Thymus (tissue), 11 donors: Measurements from ENCODE around the gene PCA3. TPM values are rescaled to one million over a fixed set of nuclear protein-coding genes. Genes with fewer than 3 reads are reported as not detected.

Source experiments
- DNase-seq, 9 donors: peaks; one replicate each; pipeline ENCODE4 v3.0.0-alpha.2; 2013; ENCODE audit warnings: low spot score in 9 of 9, low read depth in 6 of 9, missing footprints in 1 of 9
- H3K27ac ChIP-seq, 2 donors: one replicate each; pipeline ENCODE4 v1.5.1; 2013; ENCODE audit warnings: control low read depth in 1 of 2, low read depth in 1 of 2, low read length in 1 of 2, mild to moderate bottlenecking in 1 of 2, moderate library complexity in 1 of 2
- H3K27me3 ChIP-seq, 2 donors: one replicate each; pipeline ENCODE4 v1.5.1; 2013; ENCODE audit warnings: low read length in 1 of 2; ENCODE audit not compliant: control insufficient read depth in 2 of 2, insufficient read depth in 1 of 2
- H3K36me3 ChIP-seq, 2 donors: one replicate each; pipeline ENCODE4 v1.5.1; 2013; ENCODE audit warnings: low read length in 1 of 2, mild to moderate bottlenecking in 1 of 2, moderate library complexity in 1 of 2; ENCODE audit not compliant: control insufficient read depth in 2 of 2, insufficient read depth in 2 of 2
- H3K4me1 ChIP-seq, 2 donors: one replicate each; pipeline ENCODE4 v1.5.1; 2013; ENCODE audit warnings: low read length in 2 of 2; ENCODE audit not compliant: control insufficient read depth in 2 of 2, insufficient read depth in 2 of 2
- H3K4me3 ChIP-seq, 2 donors: one replicate each; pipeline ENCODE4 v1.5.1; 2013; ENCODE audit warnings: low read length in 2 of 2, control low read depth in 1 of 2, mild to moderate bottlenecking in 1 of 2
- H3K9me3 ChIP-seq, 2 donors: one replicate each; pipeline ENCODE4 v1.5.1; 2013; ENCODE audit warnings: low read length in 1 of 2, mild to moderate bottlenecking in 1 of 2; ENCODE audit not compliant: control insufficient read depth in 2 of 2, insufficient read depth in 1 of 2
- WGBS: extraction: QIAGEN DNeasy Blood & Tissue Kit; methylation state at CpG from one replicate; pipeline ENCODE4 v1.1.7; 2013; 5-methylcytosine and 5-hydroxymethylcytosine counted together
- polyA plus RNA-seq: library from polyadenylated mRNA; stranded (reverse); fragments of 200-250 nt; gene quantifications from one replicate; pipeline ENCODE4 v1.2.3, GENCODE V29; 2013
- total RNA-seq: library from RNA; stranded (reverse); fragments of 120-200 nt; gene quantifications from one replicate; pipeline ENCODE4 v1.2.4, GENCODE V29; 2013
- donor health status: healthy.

The PCA3 gene
- total and polyA plus RNA-seq, 2 donors, result 0.09 TPM

DNA sequence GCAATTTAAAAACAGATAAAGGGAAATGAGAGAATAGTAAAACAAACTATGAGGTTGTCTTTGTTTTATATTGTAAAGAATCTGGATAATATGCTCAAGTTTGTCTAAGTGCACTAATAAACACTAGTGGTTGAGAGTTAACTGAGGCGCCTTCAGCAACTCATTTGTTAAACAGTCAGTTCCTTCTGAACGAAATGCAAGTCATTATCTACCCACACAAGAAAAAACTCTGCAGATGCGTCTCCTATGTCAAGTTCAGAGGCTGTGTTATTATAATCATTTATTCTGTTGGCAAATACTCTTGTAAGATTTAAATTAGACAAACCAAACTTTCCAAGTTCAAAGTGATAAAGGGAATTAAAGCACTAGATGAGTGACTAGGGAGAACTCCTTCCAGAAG is 20.3 kb upstream of the PCA3 start:
- 10% methylated on average over 3 of the region's 3 CpGs for WGBS

DNA sequence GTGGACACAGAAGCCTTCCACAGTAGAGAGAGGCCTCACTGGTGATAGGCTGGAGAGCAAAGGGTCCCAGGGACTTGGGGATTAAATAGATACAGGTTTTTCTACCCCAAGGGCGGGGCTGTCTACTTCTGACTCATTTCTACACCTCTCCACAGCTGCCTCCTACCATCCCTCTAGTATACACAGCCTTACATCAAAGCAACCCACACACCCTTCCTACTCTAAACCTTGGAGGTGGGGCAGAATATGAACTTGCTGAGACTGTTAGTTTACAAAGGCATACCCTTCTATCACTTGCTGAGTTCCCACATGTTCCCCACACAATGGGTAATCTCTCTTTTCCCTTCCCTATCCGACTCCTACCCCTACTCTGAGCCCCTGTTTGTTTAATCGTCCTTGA is 19.9 kb upstream of the PCA3 start:
- Histone ChIP-seq H3K4me3 (no peak overlapping the region), H3K4me1 (no peaks in the 10 kb centered on the region), H3K9me3 (no peaks in the 10 kb centered on the region), H3K27ac (no peak overlapping the region), H3K36me3 (no peaks in the 10 kb centered on the region), H3K27me3 (no peaks in the 10 kb centered on the region)
- 88% methylated on average over 3 of the region's 3 CpGs for WGBS
- no peak for DNase-seq

More for the DNA sequence above, 20.3 kb upstream of the PCA3 start:
- H3K27ac ChIP-seq, result no peak overlapping the region
- H3K4me3 ChIP-seq, result no peak overlapping the region
- H3K27me3 ChIP-seq, result no peaks in the 10 kb centered on the region
- no peaks in the 10 kb centered on the region for H3K36me3 ChIP-seq
- no peak for DNase-seq
- no peaks in the 10 kb centered on the region for H3K4me1 ChIP-seq
- no peaks in the 10 kb centered on the region for H3K9me3 ChIP-seq

DNA sequence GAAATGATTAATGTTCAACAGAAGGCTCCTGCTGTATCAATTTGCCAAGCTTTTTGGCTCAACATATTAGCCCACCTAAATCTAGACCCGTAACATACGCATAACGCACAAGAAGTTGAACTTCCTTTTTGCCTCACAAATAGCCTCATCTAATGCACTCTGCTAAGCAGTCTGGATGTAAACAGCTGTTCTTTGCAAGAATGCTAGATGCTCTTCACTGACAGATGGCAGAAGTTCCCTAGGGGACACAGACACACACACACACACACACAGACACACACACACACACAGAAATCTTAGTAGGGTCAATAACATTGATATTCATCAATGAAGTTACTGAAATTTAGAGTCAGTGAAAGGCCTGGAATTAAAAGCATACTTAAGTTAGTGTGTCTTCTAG is 13.2 kb upstream of the PCA3 start:
- no peaks in the 10 kb centered on the region for H3K27me3 ChIP-seq
- no peaks in the 10 kb centered on the region for H3K4me1 ChIP-seq
- no peak overlapping the region for H3K4me3 ChIP-seq
- 96% methylated on average over 3 of the region's 3 CpGs for WGBS
- H3K36me3 ChIP-seq, result no peaks in the 10 kb centered on the region
- no peak for DNase-seq
- H3K27ac ChIP-seq, result no peak overlapping the region
- no peaks in the 10 kb centered on the region for H3K9me3 ChIP-seq

DNA sequence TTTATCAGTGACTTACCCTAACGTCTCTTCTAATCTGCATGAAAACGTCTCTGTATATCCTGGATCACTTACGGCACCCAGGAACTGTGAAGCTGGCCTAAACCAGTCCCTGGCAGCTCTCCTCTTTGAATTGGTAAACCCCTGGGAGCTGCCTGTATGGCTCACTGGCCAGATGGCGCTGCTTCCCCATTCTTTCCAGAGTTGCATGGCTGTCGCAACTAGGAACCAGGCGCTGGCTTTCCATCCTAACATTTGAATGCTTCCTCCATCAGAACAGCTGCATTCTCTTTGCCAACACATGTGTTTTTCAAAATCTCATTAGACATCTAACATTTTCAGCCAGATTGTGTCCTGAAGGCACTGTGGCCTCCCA is 8.0 kb upstream of the PCA3 start:
- Histone ChIP-seq H3K36me3 (no peaks in the 10 kb centered on the region), H3K27me3 (no peaks in the 10 kb centered on the region), H3K9me3 (no peaks in the 10 kb centered on the region), H3K4me3 (no peak overlapping the region), H3K4me1 (no peaks in the 10 kb centered on the region), H3K27ac (no peak overlapping the region)
- 92% methylated on average over 6 of the region's 6 CpGs for WGBS
- no peak for DNase-seq

DNA sequence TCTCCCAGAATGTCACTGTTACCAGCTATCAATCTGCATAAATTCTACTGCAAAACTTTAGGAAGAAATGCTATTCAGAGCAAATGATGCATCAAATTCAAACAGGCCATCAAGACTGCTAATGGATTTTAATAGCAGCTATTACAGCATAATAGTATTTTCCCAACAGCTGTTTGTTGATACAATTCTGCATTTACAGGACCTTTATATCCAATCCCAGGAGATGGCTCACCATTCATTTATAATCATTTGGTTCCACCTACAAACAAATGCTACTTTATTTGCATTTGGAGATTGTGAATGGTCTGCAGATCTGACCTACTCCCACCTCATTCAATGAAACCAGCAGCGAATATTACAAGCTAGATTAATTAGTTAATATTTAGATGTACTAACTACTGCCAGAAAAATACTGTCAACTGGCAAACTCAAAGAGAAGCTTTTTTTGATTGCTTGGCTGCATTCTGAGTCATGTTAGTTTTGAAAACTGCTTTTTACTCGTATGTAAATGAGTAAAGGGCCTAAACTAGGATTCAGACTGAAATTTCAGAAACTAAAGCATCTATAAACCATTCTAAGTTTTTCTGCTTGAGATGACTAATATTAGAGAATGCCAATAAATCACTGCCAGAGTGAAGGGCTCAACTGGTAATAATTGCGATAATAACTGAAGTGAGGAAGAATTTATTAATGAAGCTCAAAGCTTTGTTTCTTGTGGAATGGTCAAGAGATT is 7.1 kb upstream of the PCA3 start:
- no peak overlapping the region for H3K27ac ChIP-seq
- H3K9me3 ChIP-seq, result no peaks in the 10 kb centered on the region
- no peak overlapping the region for H3K4me3 ChIP-seq
- no peaks in the 10 kb centered on the region for H3K27me3 ChIP-seq
- WGBS, result 92% methylated on average over 3 of the region's 3 CpGs
- no peaks in the 10 kb centered on the region for H3K36me3 ChIP-seq
- no peak for DNase-seq
- H3K4me1 ChIP-seq, result no peaks in the 10 kb centered on the region

DNA sequence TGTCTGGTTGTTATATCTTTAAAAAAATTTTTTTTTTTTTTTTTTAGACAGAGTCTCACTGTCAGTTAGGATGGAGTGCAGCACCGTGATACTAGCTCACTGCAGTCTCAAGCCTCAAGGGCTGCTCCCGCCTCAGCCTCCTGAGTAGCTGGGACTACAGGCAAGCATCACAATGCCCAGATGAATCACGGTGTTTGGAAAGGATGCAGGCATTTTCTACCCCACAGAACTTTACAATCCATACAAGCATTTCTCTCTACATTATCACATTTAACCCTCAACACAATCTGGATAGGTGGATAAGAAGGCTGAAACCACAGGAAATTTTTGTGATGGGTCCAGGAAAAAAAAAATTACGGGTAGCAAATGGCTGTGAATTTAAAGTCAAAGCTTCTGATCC is 5.8 kb upstream of the PCA3 start:
- no peaks in the 10 kb centered on the region for H3K9me3 ChIP-seq
- no peak overlapping the region for H3K27ac ChIP-seq
- no peaks in the 10 kb centered on the region for H3K27me3 ChIP-seq
- no peaks in the 10 kb centered on the region for H3K4me1 ChIP-seq
- 82% methylated on average over 4 of the region's 4 CpGs for WGBS
- H3K4me3 ChIP-seq, result no peak overlapping the region
- no peaks in the 10 kb centered on the region for H3K36me3 ChIP-seq
- DNase-seq, result no peak

- no peak overlapping the region for H3K27ac ChIP-seq
- H3K36me3 ChIP-seq, result no peaks in the 10 kb centered on the region
- H3K27me3 ChIP-seq, result no peaks in the 10 kb centered on the region
- no peaks in the 10 kb centered on the region for H3K9me3 ChIP-seq
- 62% methylated on average over 6 of the region's 6 CpGs for WGBS
- no peak overlapping the region for H3K4me3 ChIP-seq
- no peaks in the 10 kb centered on the region for H3K4me1 ChIP-seq
- DNase-seq, result no peak
These were observed 4.5 kb upstream of the PCA3 start for GRCh38 chr9:76759732-76760131.

- 26% methylated on average over 1 of the region's 1 CpG for WGBS
- Histone ChIP-seq H3K27me3 (no peaks in the 10 kb centered on the region), H3K4me1 (no peaks in the 10 kb centered on the region), H3K9me3 (no peaks in the 10 kb centered on the region), H3K36me3 (no peaks in the 10 kb centered on the region), H3K27ac (no peak overlapping the region), H3K4me3 (no peak overlapping the region)
- no peak for DNase-seq
These were observed 2.8 kb upstream of the PCA3 start for GRCh38 chr9:76761448-76761847.

- H3K36me3 ChIP-seq, result no peaks in the 10 kb centered on the region
- H3K4me3 ChIP-seq, result no peak overlapping the region
- no peaks in the 10 kb centered on the region for H3K4me1 ChIP-seq
- WGBS, result 84% methylated on average over 3 of the region's 3 CpGs
- H3K27ac ChIP-seq, result no peak overlapping the region
- no peaks in the 10 kb centered on the region for H3K27me3 ChIP-seq
- no peak for DNase-seq
- no peaks in the 10 kb centered on the region for H3K9me3 ChIP-seq
These were observed 1.9 kb downstream of the PCA3 start for GRCh38 chr9:76766126-76766525.
